Parathyroid adenoma (tissue), 2 donors: ENCODE measurements around the gene ST6GALNAC4.

Experiments
- H2AFZ ChIP-seq: fragments of 300-600 bp; sonication (generic); one replicate; pipeline ENCODE4 v1.7.0; 2017; ENCODE audit warnings: antibody characterized with exemption, mild to moderate bottlenecking
- H3K27ac ChIP-seq: fragments of 300-600 bp; sonication (generic); one replicate; pipeline ENCODE4 v1.7.0; 2017
- H3K27me3 ChIP-seq: fragments of 300-600 bp; sonication (generic); one replicate; pipeline ENCODE4 v1.7.0; 2017; ENCODE audit warnings: low read length; ENCODE audit not compliant: control insufficient read depth, insufficient read depth
- H3K36me3 ChIP-seq: fragments of 300-600 bp; sonication (generic); one replicate; pipeline ENCODE4 v1.7.0; 2017; ENCODE audit warnings: low read length; ENCODE audit not compliant: control insufficient read depth, insufficient read depth
- H3K4me1 ChIP-seq: fragments of 300-600 bp; sonication (generic); one replicate; pipeline ENCODE4 v1.7.0; 2017; ENCODE audit warnings: control low read depth
- H3K4me2 ChIP-seq: fragments of 300-600 bp; sonication (generic); one replicate; pipeline ENCODE4 v1.7.0; 2017; ENCODE audit warnings: low read length
- H3K4me3 ChIP-seq: fragments of 300-600 bp; sonication (generic); one replicate; pipeline ENCODE4 v1.7.0; 2017; ENCODE audit warnings: low read depth, low read length
- H3K79me2 ChIP-seq: fragments of 300-600 bp; sonication (generic); one replicate; pipeline ENCODE4 v1.7.0; 2017; ENCODE audit warnings: control low read depth
- H3K9ac ChIP-seq: fragments of 300-600 bp; sonication (generic); one replicate; pipeline ENCODE4 v1.7.0; 2017; ENCODE audit warnings: mild to moderate bottlenecking
- H3K9me3 ChIP-seq: fragments of 300-600 bp; sonication (generic); one replicate; pipeline ENCODE4 v1.7.0; 2017; ENCODE audit warnings: low read length; ENCODE audit not compliant: control insufficient read depth
- TF ChIP-seq, protein P1 (sequence below): fragments of 300-600 bp; sonication (generic); IDR thresholded peaks from one replicate; pipeline ENCODE4 v1.7.0; 2017; ENCODE audit warnings: antibody characterized with exemption, mild to moderate bottlenecking
- donor health status: primary hyperparathyroidism.

Gene ST6GALNAC4

DNA sequence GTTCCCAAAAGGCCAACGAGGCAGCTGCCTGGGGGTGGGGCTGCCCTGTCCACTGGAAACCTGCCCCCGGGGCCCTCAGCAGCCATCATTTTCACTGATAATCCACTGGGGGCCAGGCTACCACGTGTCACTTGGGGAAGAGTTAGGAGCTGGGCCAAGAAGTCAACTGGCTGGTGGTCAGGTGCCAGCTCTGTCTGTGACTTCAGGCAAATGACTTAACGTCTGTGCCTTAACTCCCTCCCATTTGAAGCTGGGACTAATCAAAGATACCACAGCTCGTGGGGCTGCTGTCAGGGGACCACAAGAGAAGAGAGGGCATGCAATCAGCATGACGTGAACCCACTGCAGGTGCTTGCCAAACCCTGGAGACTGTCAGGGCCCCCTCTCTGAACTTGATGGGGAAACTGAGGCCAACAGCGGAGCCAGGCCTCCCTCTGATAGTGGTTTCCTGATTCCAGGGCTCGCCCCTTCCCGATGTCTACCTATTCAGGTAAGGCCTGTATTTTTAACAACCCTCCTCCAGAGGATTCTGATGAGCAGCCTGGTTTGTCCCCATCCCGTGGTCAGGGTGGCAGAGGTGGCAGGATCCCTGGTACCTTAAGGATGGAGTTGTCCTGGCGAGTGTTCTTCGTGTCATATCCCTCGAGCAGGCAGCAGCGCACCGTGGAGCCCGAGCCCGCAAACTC lies 33.1 kb upstream of the ST6GALNAC4 start:
- no peak overlapping the region for H3K4me2 ChIP-seq
- no peak overlapping the region for H3K4me3 ChIP-seq
- no peak overlapping the region for H3K27ac ChIP-seq
- H3K9me3 ChIP-seq = no peaks in the 10 kb centered on the region
- H3K4me1 ChIP-seq = peaks cover 3% of the 10 kb centered on the region
- no peaks in the 10 kb centered on the region for H3K36me3 ChIP-seq
- no peak overlapping the region for H3K9ac ChIP-seq
- peaks cover 27% of the 10 kb centered on the region for H3K79me2 ChIP-seq
- H3K27me3 ChIP-seq = no peaks in the 10 kb centered on the region
- no peak overlapping the region for H2AFZ ChIP-seq
- TF ChIP-seq, protein P1, sequence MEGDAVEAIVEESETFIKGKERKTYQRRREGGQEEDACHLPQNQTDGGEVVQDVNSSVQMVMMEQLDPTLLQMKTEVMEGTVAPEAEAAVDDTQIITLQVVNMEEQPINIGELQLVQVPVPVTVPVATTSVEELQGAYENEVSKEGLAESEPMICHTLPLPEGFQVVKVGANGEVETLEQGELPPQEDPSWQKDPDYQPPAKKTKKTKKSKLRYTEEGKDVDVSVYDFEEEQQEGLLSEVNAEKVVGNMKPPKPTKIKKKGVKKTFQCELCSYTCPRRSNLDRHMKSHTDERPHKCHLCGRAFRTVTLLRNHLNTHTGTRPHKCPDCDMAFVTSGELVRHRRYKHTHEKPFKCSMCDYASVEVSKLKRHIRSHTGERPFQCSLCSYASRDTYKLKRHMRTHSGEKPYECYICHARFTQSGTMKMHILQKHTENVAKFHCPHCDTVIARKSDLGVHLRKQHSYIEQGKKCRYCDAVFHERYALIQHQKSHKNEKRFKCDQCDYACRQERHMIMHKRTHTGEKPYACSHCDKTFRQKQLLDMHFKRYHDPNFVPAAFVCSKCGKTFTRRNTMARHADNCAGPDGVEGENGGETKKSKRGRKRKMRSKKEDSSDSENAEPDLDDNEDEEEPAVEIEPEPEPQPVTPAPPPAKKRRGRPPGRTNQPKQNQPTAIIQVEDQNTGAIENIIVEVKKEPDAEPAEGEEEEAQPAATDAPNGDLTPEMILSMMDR = no peak

DNA sequence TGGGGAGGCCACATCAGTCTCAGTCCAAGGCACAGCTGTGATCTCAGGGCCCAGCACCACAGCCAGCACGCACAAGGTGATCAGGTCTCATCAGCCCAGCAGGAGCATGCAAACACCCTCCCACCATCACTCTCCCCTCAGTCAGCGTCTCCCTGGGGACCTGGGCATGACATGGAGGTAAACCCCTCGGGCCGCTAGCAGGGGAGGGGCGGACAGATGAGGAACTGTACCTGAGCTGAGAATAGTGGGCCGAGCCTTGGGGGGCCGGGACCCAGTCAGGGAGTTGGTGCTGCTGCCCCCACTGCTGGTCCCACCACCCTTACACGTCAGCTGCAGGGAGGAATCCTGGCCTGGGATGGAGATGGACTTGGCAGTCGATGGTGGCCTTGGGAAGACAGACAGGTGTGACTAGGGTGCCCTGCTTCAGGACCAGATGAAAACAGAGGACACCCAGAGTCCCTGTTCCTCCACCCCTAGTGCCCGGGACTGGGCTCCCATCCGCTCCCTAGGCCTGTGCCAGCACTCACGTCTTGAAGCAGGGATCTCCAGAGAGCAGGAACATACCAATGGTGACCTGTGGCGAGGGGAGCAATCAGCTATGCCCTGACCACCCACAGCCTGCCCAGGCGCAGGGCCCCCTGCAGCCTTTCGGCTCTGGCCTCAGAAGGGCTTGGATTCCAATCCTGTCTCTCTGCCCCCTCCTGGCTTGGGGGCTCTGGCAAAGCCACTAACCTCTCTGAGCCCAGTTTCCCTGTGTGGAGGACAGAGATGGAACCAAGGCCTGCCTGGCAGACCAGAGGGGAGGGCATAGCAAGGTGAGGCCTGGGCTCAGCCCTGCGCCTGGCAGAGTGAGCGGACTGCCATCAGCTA lies 31.2 kb upstream of the ST6GALNAC4 start:
- Histone ChIP-seq H3K4me3 (no peak overlapping the region), H3K9ac (no peak overlapping the region), H3K79me2 (peaks cover 12% of the 10 kb centered on the region), H3K36me3 (no peaks in the 10 kb centered on the region), H3K27me3 (no peaks in the 10 kb centered on the region), H3K9me3 (no peaks in the 10 kb centered on the region), H2AFZ (no peak overlapping the region), H3K4me1 (no peaks in the 10 kb centered on the region), H3K27ac (no peak overlapping the region), H3K4me2 (no peak overlapping the region)
- TF ChIP-seq, protein P1 = no peak

DNA sequence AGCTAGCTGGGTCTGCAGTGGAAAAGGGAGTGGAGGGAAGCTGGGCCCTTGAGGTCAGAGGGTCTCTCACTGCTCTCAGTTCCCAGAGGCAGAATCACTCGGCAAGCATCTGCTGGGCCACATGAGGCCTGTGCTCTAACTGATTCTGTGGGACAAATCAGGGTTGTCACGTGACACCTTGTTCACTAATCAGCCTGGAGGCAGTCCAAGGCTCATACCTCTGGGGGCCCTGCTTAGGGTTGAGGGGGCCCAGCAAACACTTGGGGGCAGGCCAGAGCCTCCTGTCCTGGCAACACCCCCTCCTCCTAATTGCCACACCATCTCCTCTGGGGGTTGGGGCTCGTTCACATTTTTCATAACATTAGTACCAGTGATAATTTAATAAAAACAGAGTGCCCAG lies 29.9 kb upstream of the ST6GALNAC4 start:
- H3K4me2 ChIP-seq = no peak overlapping the region
- no peaks in the 10 kb centered on the region for H3K36me3 ChIP-seq
- H3K4me3 ChIP-seq = no peak overlapping the region
- no peak overlapping the region for H2AFZ ChIP-seq
- TF ChIP-seq, protein P1 = no peak
- H3K27ac ChIP-seq = no peak overlapping the region
- H3K4me1 ChIP-seq = no peaks in the 10 kb centered on the region
- peaks cover 9% of the 10 kb centered on the region for H3K79me2 ChIP-seq
- H3K9me3 ChIP-seq = no peaks in the 10 kb centered on the region
- no peaks in the 10 kb centered on the region for H3K27me3 ChIP-seq
- H3K9ac ChIP-seq = no peak overlapping the region

DNA sequence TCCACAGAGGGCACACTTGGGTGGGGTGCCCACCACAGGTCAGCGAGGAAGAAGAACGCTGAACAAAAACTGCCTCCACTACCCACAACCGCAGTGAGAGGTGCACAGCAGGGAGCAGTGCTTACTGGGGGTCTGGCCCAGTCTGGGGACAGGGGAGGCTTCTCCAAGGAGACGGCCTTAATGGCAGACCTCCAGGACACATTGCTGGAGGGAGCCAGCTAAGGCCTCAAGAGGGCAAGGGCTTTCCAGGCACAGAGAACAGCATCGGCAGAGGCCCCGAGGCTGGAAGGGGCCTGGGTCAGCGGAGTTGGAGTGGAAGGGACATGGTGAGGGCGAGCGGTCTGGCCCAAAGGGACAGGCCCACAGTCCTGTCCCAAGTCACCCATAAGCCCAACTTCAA lies 29.1 kb upstream of the ST6GALNAC4 start:
- Histone ChIP-seq H3K36me3 (no peaks in the 10 kb centered on the region), H3K4me1 (no peaks in the 10 kb centered on the region), H3K9me3 (no peaks in the 10 kb centered on the region), H3K27ac (no peak overlapping the region), H2AFZ (no peak overlapping the region), H3K4me2 (no peak overlapping the region), H3K4me3 (no peak overlapping the region), H3K9ac (no peak overlapping the region), H3K79me2 (peaks cover 6% of the 10 kb centered on the region), H3K27me3 (no peaks in the 10 kb centered on the region)
- TF ChIP-seq, protein P1 = no peak
